IMR-90 (cell line): ENCODE measurements around the gene PDLIM1. TPM values are rescaled to one million over a fixed set of nuclear protein-coding genes. Genes with fewer than 3 reads are reported as not detected.

Experiments
- ATAC-seq: fragments of 200-7000 bp; cut with Tn5 transposase; 2 replicates; pipeline ENCODE4 v1.9.1; 2020; ENCODE audit warnings: low read depth, mild to moderate bottlenecking, moderate library complexity
- BruUV-seq: library from RNA; stranded (reverse); fragments of 400-500 nt; replicated peaks from 2 replicates; lab custom pipeline; 2021; lab: Mats Ljungman, UMichigan
- CTCF ChIA-PET: fragments of 300-600 bp; formaldehyde crosslinking; extraction: SDS; loops from one replicate; lab custom pipeline; 2021; ENCODE audit warnings: antibody characterized with exemption; lab: Yijun Ruan, JAX
- POLR2A ChIA-PET: fragments of 300-600 bp; sonication (Branson Sonifier 250); formaldehyde crosslinking; loops from one replicate; lab custom pipeline; 2022; ENCODE audit warnings: antibody characterized with exemption; ENCODE audit not compliant: unreplicated experiment; lab: Charles Lee
- DNase-seq: peaks from one replicate; pipeline ENCODE4 v3.0.0; 2013
- H2AFZ ChIP-seq: replicated peaks from 2 replicates; pipeline ENCODE3; 2013; ENCODE audit warnings: low read length, mild to moderate bottlenecking; ENCODE audit not compliant: poor library complexity
- H2AK5ac ChIP-seq: 2 replicates; pipeline ENCODE4 v1.6.1; 2013; ENCODE audit warnings: low read depth, low read length, inconsistent platforms
- H2AK9ac ChIP-seq: replicated peaks from 2 replicates; pipeline ENCODE3; 2013; ENCODE audit warnings: mild to moderate bottlenecking, low read depth, low read length, moderate library complexity; ENCODE audit not compliant: poor library complexity
- H2BK120ac ChIP-seq: 2 replicates; pipeline ENCODE4 v1.6.1; 2013; ENCODE audit warnings: low read depth, low read length, inconsistent platforms
- H2BK15ac ChIP-seq: 3 replicates; pipeline ENCODE4 v1.6.1; 2013; ENCODE audit warnings: low read depth, low read length, inconsistent platforms
- H2BK20ac ChIP-seq: 2 replicates; pipeline ENCODE4 v1.6.1; 2013; ENCODE audit warnings: low read depth, mild to moderate bottlenecking, inconsistent platforms, low read length, moderate library complexity
- H2BK5ac ChIP-seq: 2 replicates; pipeline ENCODE4 v1.6.1; 2013; ENCODE audit warnings: mild to moderate bottlenecking, low read depth, low read length, inconsistent platforms; ENCODE audit not compliant: poor library complexity, severe bottlenecking
- H3K14ac ChIP-seq: replicated peaks from 2 replicates; pipeline ENCODE4 v1.6.1; 2013; ENCODE audit warnings: low read depth, low read length, inconsistent platforms
- H3K18ac ChIP-seq: 2 replicates; pipeline ENCODE4 v1.6.1; 2013; ENCODE audit warnings: low read depth, low read length, control low read depth
- H3K23ac ChIP-seq: 2 replicates; pipeline ENCODE4 v1.6.1; 2013; ENCODE audit warnings: low read depth, low read length, inconsistent platforms
- H3K27ac ChIP-seq: 2 replicates; pipeline ENCODE4 v1.5.1; 2013; ENCODE audit warnings: mild to moderate bottlenecking, control low read depth, low read length; ENCODE audit not compliant: insufficient read depth
- H3K27me3 ChIP-seq: 2 replicates; pipeline ENCODE4 v1.6.1; 2013; ENCODE audit warnings: low read length; ENCODE audit not compliant: control insufficient read depth, insufficient read depth
- H3K36me3 ChIP-seq: 2 replicates; pipeline ENCODE4 v1.6.1; 2013; ENCODE audit warnings: low read length, mixed read lengths; ENCODE audit not compliant: control insufficient read depth, insufficient read depth
- H3K4ac ChIP-seq: 2 replicates; pipeline ENCODE4 v1.6.1; 2013; ENCODE audit warnings: low read depth, low read length, inconsistent platforms
- H3K4me1 ChIP-seq: 2 replicates; pipeline ENCODE4 v1.6.1; 2013; ENCODE audit warnings: low read length, mixed read lengths; ENCODE audit not compliant: control insufficient read depth, insufficient read depth
- H3K4me2 ChIP-seq: 2 replicates; pipeline ENCODE4 v1.6.1; 2013; ENCODE audit warnings: low read depth, mild to moderate bottlenecking, control low read depth, low read length, moderate library complexity
- H3K4me3 ChIP-seq: 2 replicates; pipeline ENCODE4 v1.5.1; 2013; ENCODE audit warnings: low read depth, mild to moderate bottlenecking, control low read depth, low read length, moderate library complexity; ENCODE audit not compliant: insufficient read depth
- H3K56ac ChIP-seq: 2 replicates; pipeline ENCODE4 v1.6.1; 2013; ENCODE audit warnings: low read length, inconsistent platforms; ENCODE audit not compliant: insufficient read depth; ENCODE audit errors: extremely low read depth
- H3K79me1 ChIP-seq, 2 experiments: 2 replicates each; pipeline ENCODE4 v1.6.1; 2013; ENCODE audit warnings: low read length in 2 of 2, inconsistent platforms in 1 of 2, low read depth in 1 of 2
- H3K9ac ChIP-seq: 2 replicates; pipeline ENCODE4 v1.6.1; 2013; ENCODE audit warnings: low read depth, low read length, control low read depth
- H3K9me1 ChIP-seq: 2 replicates; pipeline ENCODE4 v1.6.1; 2013; ENCODE audit warnings: low read length, inconsistent platforms; ENCODE audit not compliant: insufficient read depth
- H3K9me3 ChIP-seq: 2 replicates; pipeline ENCODE4 v1.6.1; 2013; ENCODE audit warnings: low read length; ENCODE audit not compliant: control insufficient read depth, insufficient read depth
- H4K20me1 ChIP-seq: 2 replicates; pipeline ENCODE4 v1.6.1; 2013; ENCODE audit warnings: low read length, inconsistent platforms; ENCODE audit not compliant: insufficient read depth
- H4K5ac ChIP-seq: 2 replicates; pipeline ENCODE4 v1.6.1; 2013; ENCODE audit warnings: mild to moderate bottlenecking, low read depth, low read length, control low read depth
- H4K8ac ChIP-seq, 2 experiments: 2 replicates each; pipeline ENCODE4 v1.6.1; 2013; ENCODE audit warnings: low read depth in 2 of 2, low read length in 2 of 2, control low read depth in 1 of 2, inconsistent platforms in 1 of 2
- H4K91ac ChIP-seq: 2 replicates; pipeline ENCODE4 v1.6.1; 2013; ENCODE audit warnings: low read depth, low read length, inconsistent platforms; ENCODE audit not compliant: insufficient read depth
- BHLHE40 ChIP-seq: fragments of 150-350 bp; IDR thresholded peaks from 2 replicates; pipeline ENCODE4 v1.6.1; 2016; ENCODE audit warnings: mild to moderate bottlenecking, low read depth, low read length
- CEBPB ChIP-seq: IDR thresholded peaks from 2 replicates; pipeline ENCODE4 v1.6.1; 2012; ENCODE audit warnings: low read depth, low read length, improper control_type of control experiment
- CHD1 ChIP-seq: IDR thresholded peaks from 2 replicates; pipeline ENCODE4 v1.6.1; 2012; ENCODE audit warnings: low read depth, low read length, improper control_type of control experiment
- CTCF ChIP-seq: conservative IDR thresholded peaks from 2 replicates; pipeline ENCODE4 v1.5.1; 2012; ENCODE audit warnings: mild to moderate bottlenecking, low read depth, low read length, improper control_type of control experiment
- ELK1 ChIP-seq: fragments of 150-350 bp; IDR thresholded peaks from 2 replicates; pipeline ENCODE4 v1.6.1; 2016; ENCODE audit warnings: low read depth, mild to moderate bottlenecking, low read length, moderate library complexity, borderline replicate concordance
- FOS ChIP-seq: fragments of 150-350 bp; IDR thresholded peaks from 2 replicates; pipeline ENCODE4 v1.6.1; 2016; ENCODE audit warnings: low read depth, low read length
- MAFK ChIP-seq: IDR thresholded peaks from 2 replicates; pipeline ENCODE4 v1.6.1; 2012; ENCODE audit warnings: low read depth, low read length, improper control_type of control experiment
- MAZ ChIP-seq: IDR thresholded peaks from 2 replicates; pipeline ENCODE4 v1.6.1; 2012; ENCODE audit warnings: low read depth, mild to moderate bottlenecking, low read length, improper control_type of control experiment, moderate library complexity, borderline replicate concordance
- NFE2L2 ChIP-seq: fragments of 150-350 bp; IDR thresholded peaks from 2 replicates; pipeline ENCODE4 v1.6.1; 2016; ENCODE audit warnings: low read depth, mild to moderate bottlenecking, low read length
- POLR2A ChIP-seq: IDR thresholded peaks from 2 replicates; pipeline ENCODE4 v1.6.1; 2012; ENCODE audit warnings: mild to moderate bottlenecking, low read depth, low read length
- RAD21 ChIP-seq: IDR thresholded peaks from 2 replicates; pipeline ENCODE4 v1.6.1; 2012; ENCODE audit warnings: low read length, improper control_type of control experiment
- RFX5 ChIP-seq: IDR thresholded peaks from 2 replicates; pipeline ENCODE4 v1.8.0; 2012; ENCODE audit warnings: low read depth, mild to moderate bottlenecking, low read length, moderate library complexity
- SMC3 ChIP-seq: fragments of 150-350 bp; IDR thresholded peaks from 2 replicates; pipeline ENCODE4 v1.6.1; 2016; ENCODE audit warnings: low read depth, mild to moderate bottlenecking, antibody characterized with exemption, low read length, moderate library complexity
- USF2 ChIP-seq: fragments of 150-350 bp; IDR thresholded peaks from 2 replicates; pipeline ENCODE4 v1.6.1; 2017; ENCODE audit warnings: mild to moderate bottlenecking, antibody characterized with exemption, low read length, low read depth
- WGBS, 2 experiments: methylation state at CpG; one replicate each; pipeline versions ENCODE4 v1.1.5 to v1.1.7; 2013; ENCODE audit warnings: missing lambda C conversion rate in 2 of 2; ENCODE audit not compliant: insufficient read length in 1 of 2; ENCODE audit errors: extremely low coverage in 2 of 2; 5-methylcytosine and 5-hydroxymethylcytosine counted together
- dilution Hi-C: fragments of 300-500 bp; cut with HindIII; formaldehyde crosslinking; loops from one replicate; pipeline ENCODE4 v1.14.3; 2018; ENCODE audit warnings: low sequenced_read_pairs; ENCODE audit not compliant: unreplicated experiment
- in situ Hi-C: fragments of 300-500 bp; cut with MboI; formaldehyde crosslinking; loops from 3 replicates; pipeline ENCODE4 v1.14.3; 2019; ENCODE audit warnings: low sequenced_read_pairs, inconsistent platforms, mixed read lengths
- intact Hi-C: fragments of 100-400 bp; cut with micrococcal nuclease; formaldehyde crosslinking; loops from 2 replicates; pipeline ENCODE4 v1.10.0; 2022
- polyA plus RNA-seq, 3 experiments: library from polyadenylated mRNA; depleted of rRNA; stranded (reverse); fragments of >200 nt; gene quantifications; 2 replicates each; pipeline ENCODE4 v1.2.3, GENCODE V29; 2012; ENCODE audit warnings: low replicate concordance in 1 of 3
- total RNA-seq: library from RNA; depleted of rRNA; stranded (reverse); fragments of >200 nt; gene quantifications from 2 replicates; pipeline ENCODE4 v1.2.3, GENCODE V29; 2012

Gene PDLIM1
- total and polyA plus RNA-seq, 2 of the 4 experiments (the other 2 are of a cell fraction): 30.1 to 187 TPM

GRCh38 chr10:95242581-95243317 is 48.1 kb downstream of the PDLIM1 start:
- no peak for ATAC-seq
- no peak overlapping the region for H2BK5ac ChIP-seq
- H3K27me3 ChIP-seq: no peaks in the 10 kb centered on the region
- POLR2A ChIA-PET: interaction anchor here (0.7 kb wide), 1 partner anchor 119 kb away, joined by 3 read pairs; no protein-coding TSS in a partner anchor
- dilution Hi-C loops (no loop called here), in situ Hi-C loops (loop anchor here (5.0 kb wide), 1 partner anchor 120 kb away; no protein-coding TSS in a partner anchor), intact Hi-C loops (loop anchor here (1.0 to 2.0 kb wide), 4 partner anchors 34 to 109 kb away; no protein-coding TSS in a partner anchor)
- no peak overlapping the region for H3K27ac ChIP-seq
- H2AFZ ChIP-seq: no peak overlapping the region
- no peak overlapping the region for H3K4ac ChIP-seq
- WGBS, 2 experiments: 71% methylated on average over 1 of the region's 8 CpGs; no CpG with 5 or more reads in 1 of the 2 experiments
- H4K5ac ChIP-seq: no peak overlapping the region
- H2BK20ac ChIP-seq: no peak overlapping the region
- H4K8ac ChIP-seq: no peak overlapping the region
- no peak overlapping the region for H2BK120ac ChIP-seq
- no peak overlapping the region for H3K9ac ChIP-seq
- no peaks in the 10 kb centered on the region for H3K9me3 ChIP-seq
- DNase-seq: peak; percentile 63
- no peak overlapping the region for H3K14ac ChIP-seq
- peaks cover 54% of the 10 kb centered on the region for H3K36me3 ChIP-seq
- peaks cover 18% of the 10 kb centered on the region; the same call in 1 of the 2 replicates for H3K9me1 ChIP-seq
- no peak overlapping the region for H2AK5ac ChIP-seq
- H4K20me1 ChIP-seq: peaks cover 31% of the 10 kb centered on the region
- CTCF ChIA-PET: interaction anchor here (0.6 to 2.2 kb wide), 20 partner anchors 15 to 344 kb away, joined by 3 to 25 read pairs (median 4); no protein-coding TSS in a partner anchor
- H4K91ac ChIP-seq: no peak overlapping the region
- no peak overlapping the region for H3K4me2 ChIP-seq
- no peak overlapping the region for H2BK15ac ChIP-seq
- H3K18ac ChIP-seq: no peak overlapping the region
- H3K56ac ChIP-seq: no peak overlapping the region
- peaks cover 21% of the 10 kb centered on the region for H3K4me1 ChIP-seq
- H3K79me1 ChIP-seq: peaks cover 27 to 63% of the 10 kb centered on the region in 2 experiments; a peak in 3 of 4 replicates
- no peak overlapping the region for H2AK9ac ChIP-seq
- H3K23ac ChIP-seq: no peak overlapping the region
- H3K4me3 ChIP-seq: no peak overlapping the region
- BruUV-seq: no TSS peak
- TF ChIP-seq BHLHE40 (no peak), RFX5 (no peak), USF2 (no peak), ELK1 (no peak), CHD1 (no peak), CEBPB (no peak), CTCF (peak; percentile 76), POLR2A (no peak), SMC3 (peak; percentile 92), RAD21 (peak; percentile 92), NFE2L2 (no peak), MAFK (no peak), FOS (no peak), MAZ (no peak)
